ENCODE measurements around the gene UBE2F.

GRCh38 chr2:238082827-238083226 is 116.0 kb downstream of the UBE2F start:
- TF ChIP-seq CTCF (IDR thresholded peaks at IDR 0.05; ENCODE audit: borderline replicate concordance, extremely low read depth, low read length, poor library complexity, severe bottlenecking) (no peak), EZH2 (IDR thresholded peaks at IDR 0.05; ENCODE audit: borderline replicate concordance, low read depth, low read length, severe bottlenecking) (no peak)

All from DND-41 (cell line).